ENCODE results near the gene DKKL1.
"Not testable (repeated sequence)": the region's sequence is repeated elsewhere in the genome, so short reads cannot be mapped to it uniquely, and the experiment has no call there.

Gene DKKL1

GRCh38 chr19:49362048-49362928 lies 1.4 kb upstream of the DKKL1 start, which contains the start of gene TEAD2:
TSS of gene TEAD2 (minus strand) at chr19:49362416. CDS start at chr19:49360075, 2,341 bp downstream.
- DNase-seq: peak; percentile 27

GRCh38 chr19:49362929-49363267 lies 779 bp upstream of the DKKL1 start:
- peak; percentile 25 for DNase-seq

- no peak for DNase-seq
Observed at GRCh38 chr19:49364083-49364737, 533 bp downstream of the DKKL1 start.

GRCh38 chr19:49366110-49366509 lies 2.4 kb downstream of the DKKL1 start:
- DNase-seq: no peak

- no peak for DNase-seq
Observed at GRCh38 chr19:49368711-49369358, 5.2 kb downstream of the DKKL1 start.

- DNase-seq: no peak
Observed at GRCh38 chr19:49371184-49371583, 7.5 kb downstream of the DKKL1 start.

- not testable (repeated sequence) for DNase-seq
Observed at GRCh38 chr19:49373174-49373573, 9.5 kb downstream of the DKKL1 start.

GRCh38 chr19:49374665-49375434 lies 11.2 kb downstream of the DKKL1 start:
- no peak for DNase-seq

GRCh38 chr19:49378512-49378911 lies 14.8 kb downstream of the DKKL1 start:
- no peak for DNase-seq

GRCh38 chr19:49380391-49380790 lies 16.7 kb downstream of the DKKL1 start:
- no peak for DNase-seq

GRCh38 chr19:49382639-49383038 lies 19.0 kb downstream of the DKKL1 start:
- no peak for DNase-seq

- no peak for DNase-seq
Observed at GRCh38 chr19:49383599-49383998, 19.9 kb downstream of the DKKL1 start.

- peak; percentile 94 for DNase-seq
Observed at GRCh38 chr19:49387936-49388372, 24.3 kb downstream of the DKKL1 start, which contains the start of gene KASH5. TSS of gene KASH5 (plus strand) at chr19:49388249. CDS start at chr19:49390884, 2,635 bp downstream.

GRCh38 chr19:49389406-49389805 lies 25.7 kb downstream of the DKKL1 start:
- DNase-seq: peak; percentile 16

GRCh38 chr19:49390131-49390928 lies 26.7 kb downstream of the DKKL1 start:
- DNase-seq: no peak

GRCh38 chr19:49390929-49391359 lies 27.3 kb downstream of the DKKL1 start:
- no peak for DNase-seq

- DNase-seq: peak; percentile 84
Observed at GRCh38 chr19:49391581-49392399, 28.1 kb downstream of the DKKL1 start.

- no peak for DNase-seq
Observed at GRCh38 chr19:49393881-49394280, 30.2 kb downstream of the DKKL1 start.

- no peak for DNase-seq
Observed at GRCh38 chr19:49395581-49396407, 32.1 kb downstream of the DKKL1 start.
